Measurements from ENCODE around the gene ARMH2.
"Not testable (repeated sequence)": the region's sequence is repeated elsewhere in the genome, so short reads cannot be mapped to it uniquely, and the experiment has no call there.

The ARMH2 gene

DNA sequence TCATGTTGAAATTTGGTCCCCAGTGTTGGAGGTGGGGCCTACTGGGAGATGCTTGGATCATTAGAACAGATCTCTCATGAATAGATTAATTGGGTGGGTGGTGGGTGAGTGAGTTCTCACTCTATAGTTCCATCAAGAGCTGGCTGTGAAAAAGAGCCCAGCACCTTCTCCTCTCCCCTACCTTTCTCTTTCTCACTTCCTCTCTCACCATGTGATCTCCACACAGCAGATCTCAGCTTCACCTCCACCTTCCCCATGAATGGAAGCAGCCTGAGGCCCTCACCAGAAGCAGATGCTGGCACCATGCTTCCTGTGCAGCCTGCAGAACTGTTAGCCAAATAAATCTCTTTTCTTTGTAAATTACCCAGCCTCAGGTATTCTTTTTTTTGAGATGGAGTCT, 36.9 kb downstream of the ARMH2 start:
- DNase-seq: no peak

DNA sequence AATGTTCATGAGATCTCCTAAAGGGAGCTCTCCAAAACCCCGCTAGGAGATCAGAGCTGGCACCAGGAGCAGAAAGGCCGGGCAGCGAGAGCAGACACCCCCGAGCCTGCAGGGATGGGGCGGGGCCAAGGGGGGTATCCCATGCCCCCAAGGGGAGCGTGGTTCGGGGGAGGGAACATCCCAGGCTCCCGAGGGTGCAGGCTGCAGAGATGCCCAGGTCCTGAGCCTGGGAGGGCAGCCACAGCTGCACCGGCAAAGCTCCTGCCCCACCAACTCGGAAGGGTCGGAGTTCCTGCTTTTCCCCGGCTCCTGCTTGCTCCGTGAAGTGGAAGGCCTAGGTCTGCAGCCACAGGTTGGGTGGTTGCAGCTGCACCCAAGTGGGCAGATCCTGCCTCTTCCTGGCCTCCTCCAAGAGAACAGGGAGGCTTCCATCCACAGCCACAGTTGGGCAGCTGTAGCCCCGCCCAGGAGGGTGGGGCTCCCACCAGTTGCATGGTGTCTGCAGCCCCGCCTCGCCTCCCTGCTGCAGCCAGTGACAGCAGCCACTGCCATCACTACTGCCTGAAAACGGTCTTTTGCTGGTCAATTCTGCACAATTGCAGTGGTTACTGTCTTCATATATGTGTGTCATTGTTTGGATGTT, 37.4 kb downstream of the ARMH2 start:
- peak; percentile 49 for DNase-seq

DNA sequence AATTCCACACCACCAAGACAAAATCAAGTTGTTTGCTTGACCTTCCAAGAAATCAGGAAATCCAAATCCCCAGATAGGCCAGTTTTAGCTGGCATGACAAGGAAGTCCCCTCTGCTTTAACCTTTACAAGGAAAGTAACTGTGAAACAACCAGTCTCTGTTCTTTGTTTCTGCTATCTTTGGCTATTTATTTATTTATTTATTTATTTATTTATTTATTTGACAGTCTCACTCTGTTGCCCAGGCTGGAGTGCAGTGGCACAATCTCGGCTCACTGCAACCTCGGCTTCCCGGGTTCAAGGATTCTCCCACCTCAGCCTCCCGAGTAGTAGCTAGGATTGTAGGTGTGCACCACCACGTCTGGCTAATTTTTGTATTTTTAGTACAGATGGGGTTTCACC, 38.5 kb downstream of the ARMH2 start:
- no peak for DNase-seq

DNA sequence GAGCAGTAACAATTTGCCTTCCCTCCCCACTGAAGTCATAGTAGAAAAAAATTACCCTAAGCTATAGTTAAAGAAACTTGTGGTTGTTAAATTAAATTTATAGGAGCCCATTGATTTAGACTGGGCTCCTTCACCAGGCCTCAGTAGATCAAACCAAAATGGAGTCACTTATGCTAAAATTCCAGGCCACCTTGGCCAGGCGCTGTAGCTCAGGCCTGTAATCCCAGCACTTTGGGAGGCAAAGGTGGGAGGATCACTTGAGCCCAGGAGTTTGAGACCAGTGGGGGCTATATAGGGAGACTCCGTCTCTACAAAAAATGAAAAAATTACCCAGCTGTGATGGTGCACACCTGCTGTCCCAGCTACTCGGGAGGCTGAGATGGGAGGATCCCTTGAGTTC, 39.0 kb downstream of the ARMH2 start:
- DNase-seq: no peak

DNA sequence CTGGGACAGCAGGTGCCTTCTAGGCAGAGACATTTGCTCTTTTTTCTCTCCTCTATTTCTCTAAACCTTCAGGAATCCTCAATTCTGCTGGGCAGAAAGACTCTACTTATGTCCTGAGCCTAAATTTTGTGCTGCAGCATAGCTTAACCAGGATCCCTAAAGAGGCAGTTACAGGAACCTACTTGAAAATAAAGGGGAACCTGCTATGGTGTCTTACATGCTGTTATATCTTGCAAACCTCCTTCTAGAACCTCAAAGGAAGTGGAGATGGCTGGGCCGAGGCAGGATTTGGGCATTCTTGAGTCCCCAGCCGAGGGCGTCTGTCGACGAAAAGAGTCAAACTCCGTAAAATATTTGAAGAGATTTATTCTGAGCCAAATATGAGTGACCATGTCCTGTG, 41.1 kb downstream of the ARMH2 start:
- no peak for DNase-seq

DNA sequence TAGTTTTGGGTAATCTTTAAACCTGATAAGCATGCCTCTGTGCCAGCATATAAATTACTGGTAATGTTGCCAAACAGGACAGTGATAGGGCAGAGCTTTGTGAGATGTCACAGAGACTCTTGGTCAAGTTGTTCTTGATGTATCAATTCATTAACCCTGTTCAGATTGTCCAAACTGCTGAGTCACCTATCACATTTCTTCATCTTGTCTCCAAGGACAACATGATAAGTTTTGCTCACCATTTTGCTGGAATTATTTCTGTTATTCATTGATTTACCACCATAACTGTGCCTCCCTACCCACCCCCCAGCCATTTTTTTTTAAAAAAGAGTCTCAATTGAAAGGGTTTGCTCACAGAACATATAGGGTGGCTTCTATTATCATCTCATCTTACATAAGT, 43.4 kb downstream of the ARMH2 start:
- DNase-seq: peak; percentile 71

DNA sequence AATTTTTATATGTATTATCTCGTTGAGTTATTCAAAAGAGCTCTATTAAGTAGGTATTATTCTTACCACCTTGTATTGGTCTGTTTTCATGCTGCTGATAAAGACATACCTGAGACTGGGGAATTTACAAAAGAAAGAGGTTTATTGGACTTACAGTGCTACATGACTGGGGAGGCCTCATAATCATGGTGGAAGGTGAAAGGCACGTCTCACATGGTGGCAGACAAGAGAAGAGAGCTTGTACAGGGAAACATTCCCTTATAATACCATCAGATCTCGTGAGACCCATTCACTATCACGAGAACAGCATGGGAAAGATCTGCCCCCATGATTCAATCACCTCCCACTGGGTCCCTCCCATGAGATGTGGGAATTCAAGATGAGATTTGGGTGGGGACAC, 44.3 kb downstream of the ARMH2 start:
- not testable (repeated sequence) for DNase-seq

DNA sequence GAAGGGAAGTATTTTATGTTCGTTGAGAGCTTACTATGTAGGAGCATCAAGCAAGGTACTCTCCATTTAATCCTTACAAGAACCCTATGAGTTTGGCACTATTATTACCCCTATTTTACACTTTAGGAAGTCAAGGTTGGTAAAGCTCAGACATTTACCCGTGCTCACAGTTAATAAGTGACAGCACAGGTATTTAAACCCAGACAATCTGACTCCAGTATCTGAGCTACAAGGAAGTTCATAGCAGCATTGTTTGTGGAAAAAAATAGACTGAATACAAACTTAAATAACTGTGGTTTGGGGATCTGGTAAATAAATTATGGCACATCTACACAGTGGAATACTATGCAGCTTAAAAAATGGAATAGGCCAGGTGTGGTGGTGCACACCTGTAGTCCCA, 45.2 kb downstream of the ARMH2 start:
- DNase-seq: no peak

DNA sequence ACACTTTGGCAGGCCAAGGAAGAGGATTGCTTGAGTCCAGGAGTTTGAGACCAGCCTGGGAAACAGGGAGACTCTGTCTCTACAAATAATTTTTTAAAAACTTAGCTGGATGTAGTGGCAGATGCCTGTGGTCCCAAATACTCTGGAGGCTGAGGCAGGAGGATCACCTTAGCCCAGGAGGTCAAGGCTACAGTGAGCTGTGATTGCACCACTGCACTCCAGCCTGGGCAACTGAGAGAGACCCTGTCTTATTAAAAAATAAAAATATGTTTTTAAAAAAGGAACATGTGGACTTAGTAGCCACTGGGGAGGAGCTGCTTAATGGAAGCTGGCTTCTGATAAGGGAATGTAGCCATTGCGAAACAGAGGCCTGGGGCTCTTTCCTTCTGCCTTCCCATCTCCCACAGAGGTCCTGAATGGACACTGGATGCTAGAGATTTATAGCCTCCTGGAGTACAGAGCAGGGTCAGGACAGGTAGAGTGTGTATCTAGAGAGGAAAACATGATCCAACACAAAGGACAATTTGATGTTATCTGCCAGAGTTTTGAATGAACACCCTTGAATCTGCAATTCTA, 45.7 kb downstream of the ARMH2 start:
- DNase-seq: peak; percentile 28

DNA sequence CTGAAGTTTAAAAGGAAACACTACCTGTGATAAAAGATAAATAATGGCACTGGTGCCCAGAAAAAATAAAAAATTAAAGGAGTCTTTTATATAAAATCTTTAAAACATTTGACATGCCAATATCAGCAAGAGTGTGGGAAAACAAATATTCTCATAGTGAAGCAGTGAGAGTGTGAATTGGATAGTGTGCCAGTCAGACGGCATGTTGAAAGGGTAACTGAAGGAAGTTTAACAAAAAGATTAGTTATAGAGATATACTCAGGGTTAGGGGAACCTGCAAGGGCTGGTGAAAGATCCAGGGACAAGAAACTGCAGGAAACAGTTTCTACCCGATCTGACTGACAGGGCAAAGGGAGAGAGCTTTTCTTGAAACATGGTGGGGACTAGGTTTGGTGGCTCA, 46.2 kb downstream of the ARMH2 start:
- no peak for DNase-seq

DNA sequence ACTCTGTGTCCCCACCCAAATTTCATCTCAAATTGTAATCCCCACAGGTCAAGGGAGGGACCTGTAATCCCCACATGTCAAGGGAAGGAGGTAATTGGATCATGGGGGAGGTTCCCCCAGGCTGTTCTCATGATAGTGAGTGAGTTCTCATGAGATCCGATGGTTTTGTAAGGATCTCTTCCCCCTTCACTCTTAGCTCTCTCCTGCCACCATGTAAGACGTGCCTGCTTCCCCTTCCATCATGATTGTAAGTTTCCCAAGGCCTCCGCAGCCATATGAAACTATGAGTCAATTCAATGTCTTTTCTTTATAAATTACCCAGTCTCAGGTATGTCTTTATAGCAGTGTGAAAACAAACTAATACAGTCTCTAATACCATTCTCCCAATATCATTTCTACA, 47.8 kb downstream of the ARMH2 start:
- not testable (repeated sequence) for DNase-seq

DNA sequence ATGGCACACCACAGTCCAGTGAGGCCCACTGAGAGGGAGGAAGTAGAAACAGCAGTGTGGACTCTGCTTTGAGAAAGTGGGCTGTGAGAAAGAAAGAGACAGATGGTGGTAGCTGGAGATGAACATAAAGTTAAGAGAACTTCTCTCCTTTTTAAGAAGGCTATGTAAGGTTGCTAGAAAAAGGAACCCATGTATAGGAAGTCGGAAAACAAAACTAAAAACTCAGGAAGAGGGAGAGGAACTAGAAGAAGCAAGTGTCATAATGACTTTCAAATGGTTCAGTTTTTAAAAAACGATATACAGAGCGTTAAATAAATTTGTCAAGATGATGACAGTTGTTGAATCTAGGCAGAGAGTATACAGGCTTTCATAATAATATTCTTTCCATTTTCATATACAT, 49.4 kb downstream of the ARMH2 start:
- no peak for DNase-seq
